NCI-H2029 treated with DMSO at 0.1 percent for 48 hours (cell line): ENCODE data around the gene METTL8.
"Not testable (repeated sequence)": the region's sequence is repeated elsewhere in the genome, so short reads cannot be mapped to it uniquely, and the experiment has no call there.

Source experiments
- DNase-seq: peaks from one replicate; lab custom pipeline; 2025; lab: John Stamatoyannopoulos, UW

Gene METTL8

GRCh38 chr2:171401947-171402346 lies 31.8 kb downstream of the METTL8 start:
- DNase-seq = no peak

DNA sequence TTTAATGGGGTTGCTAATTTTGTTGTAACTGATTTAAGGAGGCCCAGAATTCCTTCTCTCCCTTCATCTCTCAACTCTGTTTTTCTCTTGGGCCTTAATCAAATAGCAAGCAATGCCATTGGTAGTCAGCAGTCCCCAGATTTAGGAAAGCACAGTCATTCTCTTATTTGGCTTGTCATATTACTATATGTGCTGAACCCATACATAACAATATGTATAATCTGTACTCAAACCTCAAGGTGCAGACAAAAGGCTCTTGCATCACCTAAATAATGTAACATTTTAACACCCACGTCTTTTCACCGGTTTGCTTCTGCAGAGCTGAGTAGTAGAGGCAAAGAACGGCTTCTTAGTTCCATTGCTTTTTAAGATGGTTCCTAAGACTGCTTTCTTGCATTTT lies 33.4 kb downstream of the METTL8 start:
- no peak for DNase-seq

- DNase-seq = no peak
Observed at GRCh38 chr2:171399292-171399691, 34.5 kb downstream of the METTL8 start.

GRCh38 chr2:171394164-171394740 lies 39.5 kb downstream of the METTL8 start:
- DNase-seq = no peak

DNA sequence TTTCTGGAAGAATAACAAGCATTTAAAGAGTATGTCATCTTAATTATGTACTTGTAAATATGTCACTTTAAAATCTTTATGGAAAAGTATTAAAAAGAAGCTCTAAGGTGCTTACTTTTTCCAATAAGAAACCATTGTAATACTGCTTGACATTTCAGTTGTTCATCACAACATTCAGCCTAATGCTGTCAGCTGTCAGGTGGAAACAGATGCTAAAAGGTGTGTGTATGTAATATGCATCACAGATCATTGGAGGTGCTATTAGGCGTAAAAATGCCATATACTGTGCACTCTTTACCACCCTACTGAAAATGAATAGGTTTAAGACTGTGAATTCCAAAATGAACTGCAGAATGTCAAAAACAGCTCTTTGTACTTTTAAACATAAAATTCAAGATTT lies 40.3 kb downstream of the METTL8 start:
- DNase-seq = no peak

DNA sequence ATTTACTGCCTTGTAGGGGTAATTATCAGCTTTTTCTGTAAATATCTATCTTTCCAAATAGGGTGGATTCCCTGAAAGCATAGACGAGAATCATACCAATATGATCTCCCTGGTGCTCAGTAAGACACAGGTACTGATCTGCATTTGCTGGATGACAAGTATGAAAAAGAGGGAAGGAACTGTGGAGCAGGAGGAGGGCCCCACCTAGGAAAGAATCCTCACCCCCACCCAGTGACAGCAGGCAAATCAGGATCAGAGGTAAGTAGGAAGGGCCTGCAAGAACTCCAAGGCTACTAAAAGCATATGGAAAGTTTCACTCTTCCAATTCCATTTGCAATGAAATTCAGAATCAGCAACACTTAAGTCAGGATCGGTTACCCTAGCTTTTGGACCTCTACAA lies 42.3 kb downstream of the METTL8 start:
- DNase-seq = no peak

DNA sequence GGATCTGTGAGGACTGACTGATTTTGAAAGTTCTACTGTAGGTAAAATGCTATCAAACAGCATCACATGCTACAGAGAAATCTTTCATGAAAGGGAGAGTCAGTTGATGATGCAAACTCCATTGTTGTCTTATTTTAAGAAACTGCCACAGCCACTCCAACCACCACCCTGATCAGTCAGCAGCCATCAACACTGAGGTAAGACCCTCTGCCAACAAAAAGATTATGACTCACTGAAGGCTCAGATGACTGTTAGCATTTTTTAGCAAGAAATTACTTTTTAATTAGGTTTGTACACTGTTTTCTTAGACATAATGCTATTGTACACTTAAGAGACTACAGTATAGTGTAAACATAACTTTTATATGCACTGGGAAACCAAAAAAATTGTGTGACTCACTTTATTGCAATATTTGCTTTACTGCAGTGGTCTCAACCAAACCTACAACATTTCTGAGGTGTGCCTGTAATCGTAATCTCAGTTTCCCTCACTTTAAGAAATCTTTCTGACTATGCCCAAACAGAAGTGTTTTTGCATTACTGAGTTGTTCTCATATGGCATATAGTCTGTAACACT lies 42.8 kb downstream of the METTL8 start:
- DNase-seq = no peak

DNA sequence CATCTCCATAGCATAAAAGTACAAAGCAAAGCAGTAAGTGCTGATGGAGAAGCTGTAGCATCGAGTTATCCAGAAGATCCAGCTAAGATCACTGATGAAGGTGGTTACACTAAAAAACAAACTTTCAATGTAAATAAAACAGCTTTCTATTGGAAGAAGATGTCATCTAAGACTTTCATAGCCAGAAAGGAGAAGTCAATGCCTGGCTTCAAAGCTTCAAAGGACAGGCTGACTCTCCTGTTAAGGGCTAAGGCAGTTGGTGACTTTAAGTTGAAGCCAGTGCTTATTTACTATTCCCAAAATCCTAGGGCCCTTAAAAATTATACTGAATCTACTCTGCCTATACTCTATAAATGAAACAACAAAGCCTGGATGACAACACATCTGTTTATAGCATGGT lies 44.0 kb downstream of the METTL8 start:
- DNase-seq = no peak

DNA sequence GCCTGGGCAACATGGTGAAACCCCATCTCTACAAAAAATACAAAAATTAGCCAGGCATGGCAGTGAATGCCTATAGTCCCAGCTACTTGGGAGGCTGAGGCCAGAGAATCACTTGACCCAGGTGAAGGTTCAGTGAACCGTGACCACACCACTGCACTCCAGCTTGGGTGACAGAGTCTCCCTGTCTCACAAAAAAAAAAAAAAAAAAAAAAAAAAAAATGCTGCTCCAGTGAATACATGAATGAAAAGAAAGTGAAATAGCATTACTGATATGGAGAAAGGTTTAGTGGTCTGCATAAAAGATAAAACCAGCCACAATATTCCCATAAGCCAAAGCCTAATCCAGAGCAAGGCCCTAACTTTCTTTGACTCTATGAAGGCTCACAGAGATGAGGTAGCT lies 44.5 kb downstream of the METTL8 start:
- no peak for DNase-seq

DNA sequence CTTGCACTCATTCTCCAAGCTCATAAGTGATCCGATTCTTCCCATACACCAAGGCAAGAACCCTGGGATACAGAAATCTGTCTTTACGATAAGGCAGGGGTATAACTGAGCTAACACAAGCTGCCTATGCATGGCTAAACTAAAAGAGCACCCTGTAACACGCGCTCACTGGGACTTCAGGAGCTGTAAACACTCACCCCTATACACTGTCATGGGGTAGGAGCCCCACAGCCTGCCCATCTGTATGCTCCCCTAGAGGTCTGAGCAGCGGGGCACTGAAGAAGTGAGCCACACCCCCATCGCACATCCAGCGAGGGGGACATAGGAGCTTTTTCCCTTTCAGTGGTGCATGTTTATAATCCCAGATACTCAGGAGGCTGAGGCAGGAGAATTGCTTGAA lies 46.7 kb downstream of the METTL8 start:
- DNase-seq = no peak

- DNase-seq = no peak
Observed at GRCh38 chr2:171386627-171387026, 47.2 kb downstream of the METTL8 start.

GRCh38 chr2:171383134-171383533 lies 50.7 kb downstream of the METTL8 start:
- no peak for DNase-seq

- DNase-seq = not testable (repeated sequence)
Observed at GRCh38 chr2:171382175-171382574, 51.6 kb downstream of the METTL8 start.

DNA sequence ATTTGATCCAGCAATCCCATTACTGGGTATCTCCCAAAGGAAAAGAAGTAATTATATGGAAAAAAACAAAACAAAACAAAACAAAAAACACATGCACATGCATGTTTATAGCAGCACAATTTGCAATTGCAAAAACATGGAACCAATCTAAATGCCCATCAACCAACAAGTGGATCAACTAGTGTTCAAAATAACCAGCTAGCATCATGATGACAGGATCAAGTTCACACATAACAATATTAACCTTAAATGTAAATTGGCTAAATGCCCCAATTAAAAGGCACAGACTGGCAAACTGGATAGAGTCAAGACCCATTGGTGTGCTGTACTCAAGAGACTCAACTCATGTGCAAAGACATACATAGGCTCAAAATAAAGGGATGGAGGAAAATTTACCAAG lies 55.9 kb downstream of the METTL8 start:
- not testable (repeated sequence) for DNase-seq

DNA sequence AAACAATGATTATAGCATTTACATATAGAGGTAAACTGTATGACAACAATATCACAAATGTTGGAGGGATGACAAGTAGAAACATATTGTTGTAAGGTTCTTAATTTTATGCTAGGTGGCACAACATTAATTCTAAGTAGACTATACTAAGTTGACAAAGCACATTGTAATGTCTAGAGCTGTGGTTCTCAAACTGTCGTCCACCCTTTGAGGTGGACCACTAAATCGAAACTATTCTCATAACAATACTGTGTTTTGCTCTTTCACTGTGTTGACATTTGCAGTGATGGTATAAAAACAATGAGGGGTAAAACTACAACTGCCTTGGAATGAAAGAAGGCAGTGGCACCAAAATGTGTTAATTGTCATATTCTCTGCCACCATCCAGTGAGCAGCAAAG lies 66.1 kb downstream of the METTL8 start:
- no peak for DNase-seq

- no peak for DNase-seq
Observed at GRCh38 chr2:171365778-171366177, 68.0 kb downstream of the METTL8 start.

DNA sequence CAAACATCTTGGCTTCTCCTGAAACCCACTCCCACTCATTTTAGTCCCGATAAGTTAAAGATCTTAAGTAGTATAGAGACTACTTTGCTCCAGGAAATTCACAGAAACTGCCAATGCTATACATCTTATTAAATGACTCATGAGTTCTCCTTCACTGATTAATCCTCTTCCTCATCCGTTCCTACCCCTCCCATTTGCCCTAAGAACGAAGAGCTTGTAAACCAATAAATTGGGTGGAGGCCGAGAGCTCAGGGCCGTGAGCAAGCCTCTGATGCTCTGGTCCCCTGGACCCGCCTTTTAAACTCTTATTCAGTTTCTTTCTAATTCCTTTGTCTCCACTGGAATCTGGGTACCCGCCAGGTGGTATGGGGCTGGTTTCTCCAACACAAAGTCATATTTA lies 68.6 kb downstream of the METTL8 start:
- DNase-seq = no peak

- DNase-seq = no peak
Observed at GRCh38 chr2:171362396-171362795, 71.4 kb downstream of the METTL8 start.

DNA sequence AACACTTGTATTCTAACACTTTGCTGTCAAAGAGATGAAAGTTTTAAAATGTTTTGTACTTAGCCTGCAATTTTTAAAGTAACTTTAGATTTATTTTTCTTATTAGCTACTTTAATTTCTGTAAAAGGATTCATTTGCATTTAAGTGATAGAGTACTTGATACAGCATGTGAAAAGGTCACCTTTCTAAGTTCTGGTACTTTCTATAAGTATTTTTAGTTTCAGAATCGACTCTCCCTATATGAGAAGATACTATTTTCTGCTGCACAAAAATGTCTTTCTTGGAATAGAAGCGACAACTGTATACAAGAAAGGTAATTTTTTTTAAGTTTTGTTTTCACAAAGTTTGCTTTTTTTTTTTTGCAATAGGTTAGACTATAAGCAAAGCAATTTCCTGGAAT lies 72.9 kb downstream of the METTL8 start:
- DNase-seq = no peak

- not testable (repeated sequence) for DNase-seq
Observed at GRCh38 chr2:171353746-171354145, 80.0 kb downstream of the METTL8 start.

DNA sequence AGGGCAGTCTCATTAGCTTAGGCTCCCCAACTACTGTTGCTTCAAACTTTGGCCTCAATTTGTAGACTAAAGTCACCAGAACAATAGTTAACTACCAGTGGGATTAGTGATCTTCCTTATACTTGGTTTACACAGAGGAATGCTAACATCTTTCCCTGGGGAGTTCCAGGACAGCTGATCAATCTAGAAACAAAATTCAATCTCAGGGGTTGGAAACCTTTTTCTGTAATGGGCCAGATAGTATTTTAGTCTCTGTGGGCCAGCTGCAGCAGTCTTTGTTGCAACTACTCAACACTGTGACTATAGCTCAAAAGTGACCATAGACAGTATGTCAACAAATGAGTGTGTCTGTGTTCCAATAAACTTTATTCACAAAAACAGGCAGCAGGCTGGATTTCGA lies 85.7 kb downstream of the METTL8 start:
- no peak for DNase-seq

- DNase-seq = no peak
Observed at GRCh38 chr2:171347591-171348032, 86.2 kb downstream of the METTL8 start.

GRCh38 chr2:171346723-171347557 lies 86.8 kb downstream of the METTL8 start:
- DNase-seq = no peak
